Measurements from ENCODE around the gene RAD54L. TPM values are rescaled to one million over a fixed set of nuclear protein-coding genes. Genes with fewer than 3 reads are reported as not detected.

Gene RAD54L
- total RNA-seq, 1 experiment from 2014 or later = 54.7 TPM

DNA sequence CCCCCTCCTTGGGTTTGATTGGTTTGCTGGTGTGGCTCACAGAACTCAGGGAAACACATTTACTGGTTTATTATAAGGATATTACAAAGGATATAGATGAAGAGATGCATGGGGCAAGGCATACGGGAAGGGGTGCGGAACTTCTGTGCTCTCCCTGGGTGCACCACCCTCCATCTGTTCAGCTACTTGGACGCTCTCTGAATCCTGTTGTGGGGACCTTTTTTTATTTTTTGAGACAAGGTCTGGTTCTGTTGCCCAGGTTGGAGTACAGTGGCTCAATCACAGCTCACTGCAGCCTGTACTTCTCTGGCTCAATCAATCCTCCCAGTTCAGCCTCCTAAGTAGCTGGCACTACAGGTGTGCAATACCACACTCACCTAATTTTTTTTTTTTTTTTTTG lies 37.0 kb upstream of the RAD54L start:
- DNase-seq (ENCODE audit: low spot score) (no peak), ATAC-seq (no peak)
- H3K9me3 Mint-ChIP-seq = no peaks in the 10 kb centered on the region
- CTCF ChIA-PET = interaction anchor here (1.8 kb wide), 1 partner anchor 13 kb away, joined by 6 read pairs; no protein-coding TSS in a partner anchor
- POLR2A ChIA-PET = no interaction called here
- no peak for TF ChIP-seq ATF3 (CRISPR knock-in tag; conservative IDR thresholded peaks at IDR 0.05)
- H3K4me1 Mint-ChIP-seq = peaks cover 5% of the 10 kb centered on the region
- H3K27ac Mint-ChIP-seq = no peak overlapping the region
- no peak overlapping the region for H3K4me3 Mint-ChIP-seq
- no peaks in the 10 kb centered on the region for H3K27me3 Mint-ChIP-seq (ENCODE audit: low read depth)
- H3K36me3 Mint-ChIP-seq = no peaks in the 10 kb centered on the region

GRCh38 chr1:46211051-46211450 lies 36.5 kb upstream of the RAD54L start:
- H3K9me3 Mint-ChIP-seq = no peaks in the 10 kb centered on the region
- no peak for ATAC-seq
- no peaks in the 10 kb centered on the region for H3K36me3 Mint-ChIP-seq
- H3K27ac Mint-ChIP-seq = no peak overlapping the region
- no peak for TF ChIP-seq ZNF219 (CRISPR knock-in tag; IDR thresholded peaks at IDR 0.05; ENCODE audit: borderline replicate concordance)
- TF ChIP-seq CBFB (CRISPR knock-in tag; IDR thresholded peaks at IDR 0.05; ENCODE audit: low read depth) = no peak
- no peak for TF ChIP-seq ETV6 (CRISPR knock-in tag; IDR thresholded peaks at IDR 0.05)
- TF ChIP-seq, protein P1, sequence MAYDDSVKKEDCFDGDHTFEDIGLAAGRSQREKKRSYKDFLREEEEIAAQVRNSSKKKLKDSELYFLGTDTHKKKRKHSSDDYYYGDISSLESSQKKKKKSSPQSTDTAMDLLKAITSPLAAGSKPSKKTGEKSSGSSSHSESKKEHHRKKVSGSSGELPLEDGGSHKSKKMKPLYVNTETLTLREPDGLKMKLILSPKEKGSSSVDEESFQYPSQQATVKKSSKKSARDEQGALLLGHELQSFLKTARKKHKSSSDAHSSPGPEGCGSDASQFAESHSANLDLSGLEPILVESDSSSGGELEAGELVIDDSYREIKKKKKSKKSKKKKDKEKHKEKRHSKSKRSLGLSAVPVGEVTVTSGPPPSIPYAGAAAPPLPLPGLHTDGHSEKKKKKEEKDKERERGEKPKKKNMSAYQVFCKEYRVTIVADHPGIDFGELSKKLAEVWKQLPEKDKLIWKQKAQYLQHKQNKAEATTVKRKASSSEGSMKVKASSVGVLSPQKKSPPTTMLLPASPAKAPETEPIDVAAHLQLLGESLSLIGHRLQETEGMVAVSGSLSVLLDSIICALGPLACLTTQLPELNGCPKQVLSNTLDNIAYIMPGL (CRISPR knock-in tag; IDR thresholded peaks at IDR 0.05) = no peak
- TF ChIP-seq, protein P2, sequence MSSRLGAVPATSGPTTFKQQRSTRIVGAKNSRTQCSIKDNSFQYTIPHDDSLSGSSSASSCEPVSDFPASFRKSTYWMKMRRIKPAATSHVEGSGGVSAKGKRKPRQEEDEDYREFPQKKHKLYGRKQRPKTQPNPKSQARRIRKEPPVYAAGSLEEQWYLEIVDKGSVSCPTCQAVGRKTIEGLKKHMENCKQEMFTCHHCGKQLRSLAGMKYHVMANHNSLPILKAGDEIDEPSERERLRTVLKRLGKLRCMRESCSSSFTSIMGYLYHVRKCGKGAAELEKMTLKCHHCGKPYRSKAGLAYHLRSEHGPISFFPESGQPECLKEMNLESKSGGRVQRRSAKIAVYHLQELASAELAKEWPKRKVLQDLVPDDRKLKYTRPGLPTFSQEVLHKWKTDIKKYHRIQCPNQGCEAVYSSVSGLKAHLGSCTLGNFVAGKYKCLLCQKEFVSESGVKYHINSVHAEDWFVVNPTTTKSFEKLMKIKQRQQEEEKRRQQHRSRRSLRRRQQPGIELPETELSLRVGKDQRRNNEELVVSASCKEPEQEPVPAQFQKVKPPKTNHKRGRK (CRISPR knock-in tag; IDR thresholded peaks at IDR 0.05; ENCODE audit: borderline replicate concordance) = no peak
- TF ChIP-seq GRHL2 (CRISPR knock-in tag; IDR thresholded peaks at IDR 0.05; ENCODE audit: insufficient replicate concordance, severe bottlenecking) = no peak
- no peak for TF ChIP-seq HMGA2 (CRISPR knock-in tag; IDR thresholded peaks at IDR 0.05)
- no peak for TF ChIP-seq ZNF263 (CRISPR knock-in tag; IDR thresholded peaks at IDR 0.05; ENCODE audit: low read depth)
- TF ChIP-seq FOXK1 (CRISPR knock-in tag; IDR thresholded peaks at IDR 0.05) = no peak
- TF ChIP-seq ELF4 (CRISPR knock-in tag; IDR thresholded peaks at IDR 0.05; ENCODE audit: low read depth) = no peak
- TF ChIP-seq, protein P3, sequence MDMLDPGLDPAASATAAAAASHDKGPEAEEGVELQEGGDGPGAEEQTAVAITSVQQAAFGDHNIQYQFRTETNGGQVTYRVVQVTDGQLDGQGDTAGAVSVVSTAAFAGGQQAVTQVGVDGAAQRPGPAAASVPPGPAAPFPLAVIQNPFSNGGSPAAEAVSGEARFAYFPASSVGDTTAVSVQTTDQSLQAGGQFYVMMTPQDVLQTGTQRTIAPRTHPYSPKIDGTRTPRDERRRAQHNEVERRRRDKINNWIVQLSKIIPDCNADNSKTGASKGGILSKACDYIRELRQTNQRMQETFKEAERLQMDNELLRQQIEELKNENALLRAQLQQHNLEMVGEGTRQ (CRISPR knock-in tag; IDR thresholded peaks at IDR 0.05) = no peak
- TF ChIP-seq ZNF396 (CRISPR knock-in tag; IDR thresholded peaks at IDR 0.05; ENCODE audit: borderline replicate concordance) = no peak
- TF ChIP-seq E2F1 (CRISPR knock-in tag; IDR thresholded peaks at IDR 0.05) = no peak
- TF ChIP-seq FOXP1 (CRISPR knock-in tag; IDR thresholded peaks at IDR 0.05; ENCODE audit: borderline replicate concordance) = no peak
- TF ChIP-seq, protein P4, sequence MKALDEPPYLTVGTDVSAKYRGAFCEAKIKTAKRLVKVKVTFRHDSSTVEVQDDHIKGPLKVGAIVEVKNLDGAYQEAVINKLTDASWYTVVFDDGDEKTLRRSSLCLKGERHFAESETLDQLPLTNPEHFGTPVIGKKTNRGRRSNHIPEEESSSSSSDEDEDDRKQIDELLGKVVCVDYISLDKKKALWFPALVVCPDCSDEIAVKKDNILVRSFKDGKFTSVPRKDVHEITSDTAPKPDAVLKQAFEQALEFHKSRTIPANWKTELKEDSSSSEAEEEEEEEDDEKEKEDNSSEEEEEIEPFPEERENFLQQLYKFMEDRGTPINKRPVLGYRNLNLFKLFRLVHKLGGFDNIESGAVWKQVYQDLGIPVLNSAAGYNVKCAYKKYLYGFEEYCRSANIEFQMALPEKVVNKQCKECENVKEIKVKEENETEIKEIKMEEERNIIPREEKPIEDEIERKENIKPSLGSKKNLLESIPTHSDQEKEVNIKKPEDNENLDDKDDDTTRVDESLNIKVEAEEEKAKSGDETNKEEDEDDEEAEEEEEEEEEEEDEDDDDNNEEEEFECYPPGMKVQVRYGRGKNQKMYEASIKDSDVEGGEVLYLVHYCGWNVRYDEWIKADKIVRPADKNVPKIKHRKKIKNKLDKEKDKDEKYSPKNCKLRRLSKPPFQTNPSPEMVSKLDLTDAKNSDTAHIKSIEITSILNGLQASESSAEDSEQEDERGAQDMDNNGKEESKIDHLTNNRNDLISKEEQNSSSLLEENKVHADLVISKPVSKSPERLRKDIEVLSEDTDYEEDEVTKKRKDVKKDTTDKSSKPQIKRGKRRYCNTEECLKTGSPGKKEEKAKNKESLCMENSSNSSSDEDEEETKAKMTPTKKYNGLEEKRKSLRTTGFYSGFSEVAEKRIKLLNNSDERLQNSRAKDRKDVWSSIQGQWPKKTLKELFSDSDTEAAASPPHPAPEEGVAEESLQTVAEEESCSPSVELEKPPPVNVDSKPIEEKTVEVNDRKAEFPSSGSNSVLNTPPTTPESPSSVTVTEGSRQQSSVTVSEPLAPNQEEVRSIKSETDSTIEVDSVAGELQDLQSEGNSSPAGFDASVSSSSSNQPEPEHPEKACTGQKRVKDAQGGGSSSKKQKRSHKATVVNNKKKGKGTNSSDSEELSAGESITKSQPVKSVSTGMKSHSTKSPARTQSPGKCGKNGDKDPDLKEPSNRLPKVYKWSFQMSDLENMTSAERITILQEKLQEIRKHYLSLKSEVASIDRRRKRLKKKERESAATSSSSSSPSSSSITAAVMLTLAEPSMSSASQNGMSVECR (CRISPR knock-in tag; IDR thresholded peaks at IDR 0.05; ENCODE audit: borderline replicate concordance) = no peak
- no peak for TF ChIP-seq CREB1 (CRISPR knock-in tag; IDR thresholded peaks at IDR 0.05)
- H3K27me3 Mint-ChIP-seq (ENCODE audit: low read depth) = no peaks in the 10 kb centered on the region
- CTCF ChIA-PET = no interaction called here
- peaks cover under 1% of the 10 kb centered on the region; the same call in 1 of the 2 replicates for H3K4me1 Mint-ChIP-seq
- POLR2A ChIA-PET = no interaction called here
- H3K4me3 Mint-ChIP-seq = no peak overlapping the region
- DNase-seq (ENCODE audit: low spot score) = no peak
